VCaP (cell line): Measurements from ENCODE around the gene KLK10.
"Not testable (repeated sequence)": the region's sequence is repeated elsewhere in the genome, so short reads cannot be mapped to it uniquely, and the experiment has no call there.

ENCODE experiments used
- H3K27ac ChIP-seq: fragments of 450-650 bp; 2 replicates; pipeline ENCODE4 v1.5.1; 2017
- TF ChIP-seq, protein P1 (sequence below): fragments of 450-650 bp; conservative IDR thresholded peaks from 2 replicates; pipeline ENCODE4 v1.5.1; 2017; ENCODE audit warnings: mild to moderate bottlenecking, moderate library complexity

KLK10 gene

DNA sequence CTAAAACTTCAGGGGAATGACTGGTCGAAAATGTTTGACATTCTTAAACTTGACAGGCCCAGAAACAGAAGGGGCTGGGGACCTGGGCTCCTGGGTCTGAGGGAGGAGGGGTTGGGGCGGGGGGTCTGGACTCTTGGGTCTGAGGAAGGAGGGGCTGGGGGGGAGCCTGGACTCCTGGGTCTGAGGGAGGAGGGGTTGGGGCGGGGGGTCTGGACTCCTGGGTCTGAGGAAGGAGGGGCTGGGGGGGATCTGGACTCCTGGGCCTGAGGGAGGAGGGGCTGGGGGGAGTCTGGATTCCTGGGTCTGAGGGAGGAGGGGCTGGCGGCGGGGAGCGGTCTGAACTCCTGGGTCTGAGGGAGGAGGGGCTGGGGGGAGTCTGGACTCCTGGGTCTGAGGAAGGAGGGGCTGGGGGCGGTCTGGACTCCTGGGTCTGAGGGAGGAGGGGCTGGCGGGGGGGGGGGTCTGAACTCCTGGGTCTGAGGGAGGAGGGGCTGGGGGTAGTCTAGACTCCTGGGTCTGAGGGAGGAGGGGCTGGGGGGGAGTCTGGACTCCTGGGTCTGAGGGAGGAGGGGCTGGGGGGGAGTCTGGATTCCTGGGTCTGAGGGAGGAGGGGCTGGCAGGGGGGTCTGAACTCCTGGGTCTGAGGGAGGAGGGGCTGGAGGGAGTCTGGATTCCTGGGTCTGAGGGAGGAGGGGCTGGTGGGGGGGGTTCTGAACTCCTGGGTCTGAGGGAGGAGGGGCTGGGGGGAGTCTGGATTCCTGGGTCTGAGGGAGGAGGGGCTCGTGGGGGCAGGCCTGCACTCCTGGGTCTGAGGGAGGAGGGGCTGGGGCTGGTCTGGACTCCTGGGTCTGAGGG lies 44.6 kb downstream of the KLK10 start:
- no peak overlapping the region for H3K27ac ChIP-seq
- TF ChIP-seq, protein P1, sequence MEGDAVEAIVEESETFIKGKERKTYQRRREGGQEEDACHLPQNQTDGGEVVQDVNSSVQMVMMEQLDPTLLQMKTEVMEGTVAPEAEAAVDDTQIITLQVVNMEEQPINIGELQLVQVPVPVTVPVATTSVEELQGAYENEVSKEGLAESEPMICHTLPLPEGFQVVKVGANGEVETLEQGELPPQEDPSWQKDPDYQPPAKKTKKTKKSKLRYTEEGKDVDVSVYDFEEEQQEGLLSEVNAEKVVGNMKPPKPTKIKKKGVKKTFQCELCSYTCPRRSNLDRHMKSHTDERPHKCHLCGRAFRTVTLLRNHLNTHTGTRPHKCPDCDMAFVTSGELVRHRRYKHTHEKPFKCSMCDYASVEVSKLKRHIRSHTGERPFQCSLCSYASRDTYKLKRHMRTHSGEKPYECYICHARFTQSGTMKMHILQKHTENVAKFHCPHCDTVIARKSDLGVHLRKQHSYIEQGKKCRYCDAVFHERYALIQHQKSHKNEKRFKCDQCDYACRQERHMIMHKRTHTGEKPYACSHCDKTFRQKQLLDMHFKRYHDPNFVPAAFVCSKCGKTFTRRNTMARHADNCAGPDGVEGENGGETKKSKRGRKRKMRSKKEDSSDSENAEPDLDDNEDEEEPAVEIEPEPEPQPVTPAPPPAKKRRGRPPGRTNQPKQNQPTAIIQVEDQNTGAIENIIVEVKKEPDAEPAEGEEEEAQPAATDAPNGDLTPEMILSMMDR, result no peak

- H3K27ac ChIP-seq, result no peak overlapping the region
- TF ChIP-seq, protein P1, result no peak
Observed at GRCh38 chr19:50972795-50973376, 46.6 kb downstream of the KLK10 start.

- not testable (repeated sequence) for H3K27ac ChIP-seq
Observed at GRCh38 chr19:50969810-50970209, 49.7 kb downstream of the KLK10 start.

GRCh38 chr19:50969413-50969760 lies 50.1 kb downstream of the KLK10 start, which contains the start of gene KLK6:
KLK6 (minus strand) TSS chr19:50969591; CDS start chr19:50968104, 1,487 bp downstream.
- no peak within 1 kb of the TSS for H3K27ac ChIP-seq
- TF ChIP-seq, protein P1, result no peak

DNA sequence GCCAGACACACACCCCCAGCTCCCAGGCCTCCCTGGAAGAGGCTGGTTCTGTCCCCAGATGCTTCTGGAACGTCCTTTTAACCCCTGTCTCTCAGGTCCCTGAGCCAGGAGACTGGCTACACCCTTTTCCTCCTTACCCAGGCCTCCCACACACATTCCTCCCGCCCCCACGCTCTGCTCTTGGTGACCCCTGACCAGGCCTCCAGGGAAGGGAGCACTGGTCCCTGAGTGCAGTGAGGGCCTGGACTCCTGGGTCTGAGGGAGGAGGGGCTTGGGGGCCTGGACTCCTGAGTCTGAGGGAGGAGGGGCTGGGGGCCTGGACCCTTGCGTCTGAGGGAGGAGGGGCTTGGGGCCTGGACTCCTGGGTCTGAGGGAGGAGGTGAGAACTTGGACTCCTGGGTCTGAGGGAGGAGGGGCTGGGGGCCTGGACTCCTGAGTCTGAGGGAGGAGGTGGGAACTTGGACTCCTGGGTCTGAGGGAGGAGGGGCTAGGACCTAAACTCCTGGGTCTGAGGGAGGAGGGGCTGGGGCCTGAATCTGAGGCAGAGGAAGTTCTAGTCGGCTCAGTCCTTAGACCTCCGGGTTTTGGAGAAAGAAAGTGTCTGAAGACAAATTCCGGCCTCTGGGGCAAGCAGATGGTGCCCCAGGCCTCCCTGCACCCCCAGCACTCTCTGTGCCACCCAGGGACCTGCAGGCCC lies 50.6 kb downstream of the KLK10 start:
- TF ChIP-seq, protein P1, result no peak
- no peak overlapping the region for H3K27ac ChIP-seq

DNA sequence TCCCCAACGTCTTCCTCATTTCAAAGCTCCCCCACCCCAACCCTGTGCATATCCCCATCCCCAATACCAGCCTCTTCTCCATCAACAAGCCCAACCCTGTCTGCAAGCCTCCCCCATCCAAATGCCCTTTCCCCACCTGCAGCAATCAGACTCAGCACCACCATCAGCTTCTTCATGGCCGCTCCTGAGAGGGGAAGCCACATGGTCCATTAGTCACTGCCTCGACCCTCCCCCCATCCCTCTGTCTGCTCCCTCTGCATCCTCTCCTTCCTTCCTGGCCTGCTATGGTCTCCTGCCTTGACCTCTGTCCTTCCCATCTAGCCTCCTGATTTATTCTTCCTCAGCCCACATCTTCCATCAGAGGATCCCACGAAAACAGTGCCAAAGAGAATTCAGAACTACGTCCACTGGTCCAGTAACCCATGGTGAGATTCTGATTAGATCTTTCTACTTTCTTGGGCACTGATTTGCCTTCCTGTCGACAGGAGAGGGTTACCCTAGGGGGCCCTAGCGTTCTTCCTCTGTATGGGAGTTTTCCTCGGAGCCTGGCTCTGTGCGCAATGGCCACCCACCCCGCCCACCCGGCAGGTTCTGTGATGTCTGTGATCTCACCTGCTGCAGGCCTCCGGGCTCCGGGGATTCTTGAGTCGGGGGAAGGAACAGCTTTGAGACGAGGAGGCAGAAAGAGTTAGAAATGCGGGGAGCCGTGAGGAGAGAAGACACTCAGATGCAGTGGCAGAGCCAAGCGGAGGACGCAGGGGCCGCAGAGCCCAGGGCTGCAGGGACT lies 51.4 kb downstream of the KLK10 start:
- no peak overlapping the region for H3K27ac ChIP-seq
- TF ChIP-seq, protein P1, result no peak

DNA sequence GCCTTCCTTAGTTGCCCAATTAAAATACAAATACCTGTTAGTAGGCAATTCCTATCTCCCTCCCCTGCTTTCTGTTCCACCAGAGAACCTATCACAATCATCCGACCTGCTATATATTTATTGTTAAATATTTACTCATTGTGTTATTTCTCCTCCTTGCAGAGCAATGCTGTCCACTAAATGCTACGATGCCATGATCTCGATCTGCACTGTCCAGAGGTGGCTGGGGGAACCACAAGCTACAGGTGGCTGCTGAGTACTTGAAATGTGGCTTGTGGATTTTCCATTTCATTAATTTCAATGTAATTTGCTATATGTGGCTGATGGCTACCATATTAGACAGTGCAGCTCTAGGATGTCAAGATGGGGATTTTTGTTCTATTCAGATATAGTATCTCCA lies 55.2 kb downstream of the KLK10 start:
- TF ChIP-seq, protein P1, result no peak
- H3K27ac ChIP-seq, result no peak overlapping the region
